ENCODE data around the gene TYROBP.

Gene TYROBP

DNA sequence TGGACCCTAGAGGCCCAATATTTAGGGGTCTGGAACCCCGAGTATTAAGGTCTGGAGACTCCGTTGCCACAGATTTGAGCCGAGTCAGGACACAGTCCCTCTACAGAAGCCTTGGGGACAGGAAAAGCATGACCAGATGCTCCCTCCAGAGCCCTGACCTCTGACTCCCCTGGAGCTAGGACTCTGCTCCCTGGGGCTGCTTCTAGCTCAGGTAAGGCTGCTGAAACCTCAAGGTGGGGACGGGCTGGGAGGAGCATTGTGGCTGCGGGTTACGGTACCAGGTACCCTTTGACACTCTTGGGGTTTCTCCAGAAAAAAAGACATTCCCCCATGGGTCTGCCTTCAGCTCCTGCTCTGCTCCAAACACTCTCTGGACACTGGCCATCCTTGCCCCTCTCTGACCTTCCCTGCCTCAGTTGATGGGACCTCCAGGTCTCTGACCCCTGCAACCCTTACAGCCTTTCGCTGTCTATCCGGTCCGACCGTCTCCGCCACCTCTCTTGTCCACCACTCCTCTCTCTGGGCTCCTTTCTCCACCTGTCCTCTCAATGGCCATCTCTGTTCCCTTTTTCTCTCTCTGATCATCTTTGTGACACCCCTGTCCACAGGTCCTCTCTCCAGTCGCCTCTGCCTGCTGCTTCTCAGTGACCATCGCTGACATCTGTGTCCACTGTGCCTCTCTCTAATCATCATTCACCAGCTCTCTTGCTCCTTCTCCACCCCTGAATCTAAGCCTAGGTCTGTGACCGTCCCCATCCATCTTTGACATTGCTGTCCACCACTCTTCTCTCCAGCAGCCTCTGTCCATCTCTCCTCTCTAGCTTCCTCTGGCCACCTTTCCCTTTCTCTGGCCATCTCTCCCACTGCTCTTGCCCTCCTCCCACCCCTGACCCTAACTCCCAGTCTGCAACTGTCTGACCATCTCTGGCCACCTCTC lies 29.5 kb upstream of the TYROBP start:
- H3K4me3 ChIP-seq (ENCODE audit: low read depth, low read length) = no peak overlapping the region
- TF ChIP-seq, protein P1, sequence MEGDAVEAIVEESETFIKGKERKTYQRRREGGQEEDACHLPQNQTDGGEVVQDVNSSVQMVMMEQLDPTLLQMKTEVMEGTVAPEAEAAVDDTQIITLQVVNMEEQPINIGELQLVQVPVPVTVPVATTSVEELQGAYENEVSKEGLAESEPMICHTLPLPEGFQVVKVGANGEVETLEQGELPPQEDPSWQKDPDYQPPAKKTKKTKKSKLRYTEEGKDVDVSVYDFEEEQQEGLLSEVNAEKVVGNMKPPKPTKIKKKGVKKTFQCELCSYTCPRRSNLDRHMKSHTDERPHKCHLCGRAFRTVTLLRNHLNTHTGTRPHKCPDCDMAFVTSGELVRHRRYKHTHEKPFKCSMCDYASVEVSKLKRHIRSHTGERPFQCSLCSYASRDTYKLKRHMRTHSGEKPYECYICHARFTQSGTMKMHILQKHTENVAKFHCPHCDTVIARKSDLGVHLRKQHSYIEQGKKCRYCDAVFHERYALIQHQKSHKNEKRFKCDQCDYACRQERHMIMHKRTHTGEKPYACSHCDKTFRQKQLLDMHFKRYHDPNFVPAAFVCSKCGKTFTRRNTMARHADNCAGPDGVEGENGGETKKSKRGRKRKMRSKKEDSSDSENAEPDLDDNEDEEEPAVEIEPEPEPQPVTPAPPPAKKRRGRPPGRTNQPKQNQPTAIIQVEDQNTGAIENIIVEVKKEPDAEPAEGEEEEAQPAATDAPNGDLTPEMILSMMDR (IDR thresholded peaks at IDR 0.05; ENCODE audit: borderline replicate concordance, insufficient read depth, low read depth, low read length) = no peak

DNA sequence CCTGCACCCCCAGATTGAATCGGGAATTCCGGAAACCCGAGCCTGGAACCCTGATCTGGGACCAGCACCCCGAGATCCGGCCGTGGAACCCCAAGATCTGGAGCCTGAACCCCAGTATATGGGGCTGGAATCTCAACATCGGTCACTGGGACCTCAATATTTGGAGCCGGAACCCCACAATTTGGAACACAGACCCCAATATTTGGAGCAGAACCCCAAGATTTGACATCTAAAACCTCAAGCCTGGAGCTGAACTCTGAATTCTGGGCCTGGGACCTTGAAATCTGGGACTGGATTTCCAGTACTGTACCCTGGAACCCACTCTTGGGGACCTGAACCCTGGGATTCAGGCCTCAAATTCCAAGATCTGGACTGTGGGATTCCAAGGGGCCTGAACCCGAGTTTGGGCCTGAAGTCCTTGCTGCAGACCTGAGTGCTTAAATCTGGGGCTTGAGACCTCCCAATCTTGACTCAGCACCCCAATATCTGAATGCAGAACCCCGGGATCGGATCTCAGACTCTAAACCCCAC lies 28.7 kb upstream of the TYROBP start:
- H3K4me3 ChIP-seq (ENCODE audit: low read depth, low read length) = peak overlapping the region; percentile 21
- TF ChIP-seq, protein P1 (IDR thresholded peaks at IDR 0.05; ENCODE audit: borderline replicate concordance, insufficient read depth, low read depth, low read length) = no peak

DNA sequence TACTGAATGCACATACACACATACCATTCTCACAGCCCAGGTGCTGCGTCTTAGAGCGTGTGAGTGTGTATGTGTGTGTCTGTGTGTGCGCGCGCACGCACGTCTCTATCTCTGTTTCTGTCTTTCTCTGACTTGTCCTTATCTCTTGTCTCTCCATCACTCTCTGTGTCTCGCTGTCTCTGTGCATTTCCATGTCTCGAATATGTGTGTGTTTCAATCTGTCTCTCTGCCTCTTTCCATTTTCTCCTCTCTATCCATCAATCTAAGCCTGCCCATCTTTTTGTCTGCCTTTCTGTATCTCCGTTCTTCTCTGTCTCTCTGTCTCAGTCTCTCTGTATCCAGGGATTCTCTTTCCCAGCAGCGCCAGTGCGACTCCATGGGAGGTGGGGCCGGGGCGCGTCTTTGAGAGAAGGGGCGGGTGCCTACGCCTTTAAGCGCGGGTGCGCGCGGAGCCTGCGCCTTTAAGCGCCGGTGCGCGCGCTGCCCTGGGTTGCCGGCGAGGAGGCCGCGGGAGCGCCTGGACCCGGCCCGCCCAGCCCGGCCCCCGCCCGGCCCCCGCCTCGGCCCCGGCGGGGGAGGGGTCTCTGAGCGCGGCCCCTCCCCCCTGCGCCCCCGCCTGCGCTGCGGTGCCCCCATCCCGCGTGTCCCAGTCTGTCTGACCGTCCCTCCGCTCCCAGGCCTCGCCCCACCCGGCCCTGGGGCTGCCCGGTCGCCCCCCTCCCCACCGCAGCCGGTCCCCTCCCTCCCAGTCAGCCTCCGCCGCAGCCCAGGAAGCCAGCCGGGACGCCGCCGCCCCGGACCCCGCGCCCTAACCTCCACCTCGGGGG lies 28.0 kb upstream of the TYROBP start, which contains the start of gene LRFN3:
Gene LRFN3 (plus strand): TSS at position 464 of the 827 bp plus-strand sequence. CDS start 3,052 bp downstream, outside the sequence.
- TF ChIP-seq, protein P1 (IDR thresholded peaks at IDR 0.05; ENCODE audit: borderline replicate concordance, insufficient read depth, low read depth, low read length) = no peak
- H3K4me3 ChIP-seq (ENCODE audit: low read depth, low read length) = peak within 1 kb of the TSS; percentile 26

DNA sequence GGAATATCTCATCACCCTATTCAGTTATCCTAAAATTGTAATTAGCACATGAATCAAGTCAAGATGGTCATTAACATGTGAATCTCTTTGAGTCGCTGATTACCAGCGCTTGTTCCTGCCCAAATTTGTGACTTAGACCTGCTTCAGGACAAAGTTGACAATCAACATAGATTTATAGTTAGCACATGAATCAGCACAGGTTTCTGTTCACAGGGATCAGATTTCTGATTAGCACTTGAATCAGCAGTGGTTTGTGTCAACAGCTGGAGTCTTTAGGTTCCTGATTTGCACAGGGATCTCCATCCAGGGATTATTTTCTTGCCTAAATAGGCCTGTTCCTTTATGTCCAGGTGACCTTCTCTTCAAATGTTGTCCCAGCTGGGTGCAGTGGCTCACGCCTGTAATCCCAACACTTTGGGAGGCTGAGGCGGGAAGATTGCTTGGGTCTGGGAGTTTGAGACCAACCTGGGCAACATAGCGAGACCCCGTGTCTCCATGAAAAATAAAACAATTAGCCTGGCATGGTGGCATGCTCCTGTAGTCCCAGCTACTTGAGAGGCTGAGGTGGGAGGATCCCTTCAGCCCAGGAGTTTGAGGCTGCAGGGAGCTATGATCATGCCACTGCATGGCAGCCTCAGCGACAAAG lies 24.3 kb upstream of the TYROBP start:
- no peak overlapping the region for H3K4me3 ChIP-seq (ENCODE audit: low read depth, low read length)
- TF ChIP-seq, protein P1 (IDR thresholded peaks at IDR 0.05; ENCODE audit: borderline replicate concordance, insufficient read depth, low read depth, low read length) = no peak

DNA sequence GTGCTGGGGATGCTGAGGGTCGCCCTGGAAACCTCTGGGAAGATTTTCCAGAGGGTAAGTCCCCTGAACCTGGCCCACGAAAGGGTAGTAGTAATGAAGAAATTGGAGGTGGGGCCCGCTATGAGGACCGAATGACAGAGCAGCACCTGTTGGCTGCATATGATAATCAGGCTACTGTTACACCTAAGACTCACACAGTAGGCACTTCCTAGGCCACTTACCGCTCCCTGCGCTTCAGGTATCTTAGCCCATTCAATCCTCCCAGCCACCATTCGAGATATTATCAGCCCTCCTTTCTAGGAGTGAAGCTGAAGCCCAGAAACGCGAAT lies 23.7 kb upstream of the TYROBP start:
- H3K4me3 ChIP-seq (ENCODE audit: low read depth, low read length) = no peak overlapping the region
- TF ChIP-seq, protein P1 (IDR thresholded peaks at IDR 0.05; ENCODE audit: borderline replicate concordance, insufficient read depth, low read depth, low read length) = no peak

DNA sequence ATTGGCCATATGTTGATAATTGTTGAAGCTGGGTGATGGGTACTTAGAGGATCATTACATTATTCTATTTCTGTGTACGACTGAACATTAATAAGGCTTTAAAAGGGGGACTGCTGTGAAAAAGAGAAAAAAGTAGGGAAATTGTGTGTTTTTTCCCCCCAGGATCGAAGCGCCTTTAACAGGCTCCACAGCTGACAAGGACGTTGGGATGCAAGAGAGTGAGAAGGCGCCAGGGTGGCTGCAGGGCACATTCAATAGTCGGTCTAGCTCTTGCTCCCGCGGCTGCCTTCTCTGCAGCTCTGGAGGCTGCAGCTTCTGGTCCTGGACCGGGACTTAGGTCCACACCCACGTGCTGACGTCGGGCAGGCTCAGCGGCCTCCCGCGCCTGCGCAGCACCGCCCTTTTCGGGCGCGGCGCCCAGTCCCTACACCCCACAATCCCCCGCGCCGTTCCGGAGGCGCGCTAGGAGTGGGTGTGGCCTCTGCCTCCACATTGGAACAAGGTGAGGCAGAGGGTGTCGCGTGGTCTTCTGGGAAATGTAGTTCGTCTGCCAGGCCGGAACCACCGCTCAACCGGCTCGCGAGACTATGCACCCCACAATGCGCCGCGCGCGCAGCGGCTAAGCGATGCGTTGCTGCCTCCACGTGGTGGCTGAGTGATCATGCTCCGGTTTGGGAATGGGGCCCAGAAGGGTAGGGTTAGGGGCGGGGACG lies 23.2 kb upstream of the TYROBP start:
- TF ChIP-seq, protein P1 (IDR thresholded peaks at IDR 0.05; ENCODE audit: borderline replicate concordance, insufficient read depth, low read depth, low read length) = peak; percentile 97
- H3K4me3 ChIP-seq (ENCODE audit: low read depth, low read length) = peak overlapping the region; percentile 17

All from GM12875 (cell line).